K562 (cell line): ENCODE measurements around the gene MINDY4. TPM values are rescaled to one million over a fixed set of nuclear protein-coding genes. Genes with fewer than 3 reads are reported as not detected.

Experiments used
- ATAC-seq: fragments of 200-7000 bp; cut with Tn5 transposase; 3 replicates; pipeline ENCODE4 v1.9.1; 2020; ENCODE audit warnings: moderate library complexity
- BruUV-seq: library from RNA; stranded (reverse); fragments of 400-500 nt; replicated peaks from 2 replicates; lab custom pipeline; 2021; lab: Mats Ljungman, UMichigan
- CTCF ChIA-PET: fragments of 300-600 bp; formaldehyde crosslinking; extraction: SDS; loops from one replicate; lab custom pipeline; 2021; ENCODE audit warnings: low intra/inter-chr PET ratio; lab: Yijun Ruan, JAX
- POLR2A ChIA-PET: fragments of 300-600, 350-650 bp; sonication (Branson Sonifier 250); formaldehyde crosslinking; extraction: SDS; loops from one replicate; lab custom pipeline; 2021; ENCODE audit warnings: antibody characterized with exemption, inconsistent platforms; lab: Yijun Ruan, JAX
- DNase-seq, 4 experiments: peaks; one replicate each; pipeline versions ENCODE4 v3.0.0 to v3.0.0-alpha.2; 2011 to 2018; ENCODE audit warnings: low spot score in 3 of 4, mixed read lengths in 3 of 4; ENCODE audit errors: extremely low read depth in 1 of 4
- FAIRE-seq: peaks from 2 replicates; lab custom pipeline; 2011; peaks lifted over from hg19 to GRCh38; lab: Jason Lieb, UNC
- H2AFZ ChIP-seq: 2 replicates; pipeline ENCODE4 v1.6.0; 2011; ENCODE audit warnings: low read depth, low read length, control low read depth, inconsistent platforms
- H3K27ac ChIP-seq: fragments of 200-600 bp; 3 replicates; pipeline ENCODE4 v1.8.0; 2011; ENCODE audit warnings: low read depth, mild to moderate bottlenecking, control low read depth, inconsistent platforms, low read length, moderate library complexity, mixed read lengths; ENCODE audit errors: extremely low read depth
- H3K27me3 ChIP-seq, 2 experiments: fragments of 300-600 bp in 1 of 2; 2 replicates in 1 of 2; 3 replicates in 1 of 2; pipeline versions ENCODE4 v1.6.0 to v1.8.0; 2011; ENCODE audit warnings: inconsistent platforms in 2 of 2, low read length in 2 of 2, mild to moderate bottlenecking in 1 of 2, mixed read lengths in 1 of 2, moderate library complexity in 1 of 2; ENCODE audit not compliant: control insufficient read depth in 2 of 2, insufficient read depth in 2 of 2
- H3K36me3 ChIP-seq: fragments of 300-600 bp; 3 replicates; pipeline ENCODE4 v1.8.0; 2011; ENCODE audit warnings: mild to moderate bottlenecking, low read length, inconsistent platforms; ENCODE audit not compliant: control insufficient read depth, insufficient read depth
- H3K4me1 ChIP-seq, 2 experiments: fragments of 200-600 bp in 1 of 2; replicated peaks in 1 of 2; 2 replicates in 1 of 2; 3 replicates in 1 of 2; pipeline versions ENCODE4 v1.5.1 to v1.8.0; 2011; ENCODE audit warnings: inconsistent platforms in 2 of 2, low read length in 2 of 2, mild to moderate bottlenecking in 1 of 2, mixed read lengths in 1 of 2, moderate library complexity in 1 of 2; ENCODE audit not compliant: control insufficient read depth in 2 of 2, insufficient read depth in 2 of 2
- H3K4me2 ChIP-seq: 2 replicates; pipeline ENCODE4 v1.6.1; 2011; ENCODE audit warnings: low read length, control low read depth, inconsistent platforms, mixed read lengths; ENCODE audit not compliant: insufficient read depth
- H3K4me3 ChIP-seq: fragments of 200-600 bp; sonication (generic), shearing (Covaris generic); 2 replicates; pipeline ENCODE4 v1.5.1; 2016; ENCODE audit warnings: control low read depth, inconsistent platforms
- H3K79me2 ChIP-seq: fragments of 200-600 bp; 3 replicates; pipeline ENCODE4 v1.8.0; 2011; ENCODE audit warnings: low read length, inconsistent platforms; ENCODE audit not compliant: control insufficient read depth, insufficient read depth
- H3K9ac ChIP-seq, 2 experiments: 2 replicates each; pipeline versions ENCODE4 v1.6.0 to v1.6.1; 2011; ENCODE audit warnings: low read depth in 2 of 2, low read length in 2 of 2, control low read depth in 1 of 2, inconsistent platforms in 1 of 2, mild to moderate bottlenecking in 1 of 2, mixed read lengths in 1 of 2; ENCODE audit not compliant: insufficient read depth in 1 of 2
- H3K9me1 ChIP-seq: one replicate; pipeline ENCODE4 v1.6.0; 2011; ENCODE audit warnings: inconsistent platforms, mild to moderate bottlenecking, low read length, moderate library complexity; ENCODE audit not compliant: control insufficient read depth, insufficient read depth
- H3K9me3 ChIP-seq: replicated peaks from 2 replicates; pipeline ENCODE4 v1.5.1; 2011; ENCODE audit warnings: low read depth, low read length, inconsistent platforms; ENCODE audit not compliant: control insufficient read depth, insufficient read depth
- H4K20me1 ChIP-seq: replicated peaks from 2 replicates; pipeline ENCODE4 v1.6.1; 2011; ENCODE audit warnings: low read length, inconsistent platforms, mixed read lengths; ENCODE audit not compliant: control insufficient read depth, insufficient read depth
- ESRRB ChIP-seq: fragments of 250-450 bp; sonication (Bioruptor Pico); IDR thresholded peaks from 2 replicates; pipeline ENCODE4 v1.5.0; 2020; ENCODE audit warnings: mild to moderate bottlenecking, moderate library complexity, borderline replicate concordance
- HDAC8 ChIP-seq: fragments of 450-650 bp; IDR thresholded peaks from 2 replicates; pipeline ENCODE4 v1.6.1; 2016; ENCODE audit warnings: mild to moderate bottlenecking, missing genetic modification characterization, moderate library complexity, missing compliant biosample characterization
- JUND ChIP-seq, 2 experiments: IDR thresholded peaks; 2 replicates in 1 of 2; 3 replicates in 1 of 2; pipeline ENCODE4 v1.6.1; 2011; ENCODE audit warnings: borderline replicate concordance in 2 of 2, low read depth in 2 of 2, low read length in 2 of 2, improper control_type of control experiment in 1 of 2, missing biosample characterization in 1 of 2, missing genetic modification characterization in 1 of 2, missing genetic modification reagents in 1 of 2
- SMARCB1 ChIP-seq: IDR thresholded peaks from 2 replicates; pipeline ENCODE4 v1.6.1; 2011; ENCODE audit warnings: improper control_type of control experiment, low read depth; ENCODE audit not compliant: insufficient read length
- WGBS: fragments of 100-300 bp; shearing (Covaris generic); methylation state at CpG from one replicate; pipeline ENCODE4 v1.1.6; 2016; ENCODE audit warnings: low coverage, mixed read lengths; ENCODE audit not compliant: insufficient coverage; ENCODE audit errors: missing lambda C conversion rate; 5-methylcytosine and 5-hydroxymethylcytosine counted together
- in situ Hi-C: fragments of 300-500 bp; cut with MboI; formaldehyde crosslinking; loops from 4 replicates; pipeline ENCODE4 v1.15.0; 2018; ENCODE audit warnings: inconsistent platforms, mixed read lengths
- intact Hi-C: fragments of 100-400 bp; cut with micrococcal nuclease; formaldehyde crosslinking; loops from 2 replicates; pipeline ENCODE4 v1.14.2; 2022
- polyA plus RNA-seq, 8 experiments: library from polyadenylated mRNA; depleted of rRNA in 4 of 8; stranded (reverse) in 5 of 8; unstranded in 3 of 8; fragments of >200 nt; fragmentation: Nextera tagmentation in 2 of 8; fragmentation: Illumina TruSeq in 1 of 8; extraction: Ambion mirVana in 2 of 8; extraction: Trizol in 1 of 8; gene quantifications; 2 replicates each; pipeline versions ENCODE4 v1.2.1 to v1.2.3, GENCODE V29; 2011 to 2014; ENCODE audit warnings: inconsistent platforms in 1 of 8, missing spikeins in 1 of 8
- total RNA-seq, 7 experiments: library from RNA; depleted of rRNA in 6 of 7; stranded (reverse); fragments of >200 nt in 6 of 7; fragmentation: Illumina TruSeq in 2 of 7; extraction: Trizol in 2 of 7; gene quantifications; 2 replicates each; pipeline versions ENCODE4 v1.2.1 to v1.2.3, GENCODE V29; 2011 to 2021; ENCODE audit warnings: low replicate concordance in 1 of 7
- TF ChIP-seq, protein P1 (sequence below): fragments of 450-650 bp; formaldehyde crosslinking; IDR thresholded peaks from 2 replicates; pipeline ENCODE4 v1.4.0; 2022; ENCODE audit warnings: missing genetic modification characterization
- TF ChIP-seq, protein P2 (sequence below): IDR thresholded peaks from 2 replicates; pipeline ENCODE4 v1.6.1; 2016; ENCODE audit warnings: missing genetic modification characterization, missing compliant biosample characterization
- TF ChIP-seq, protein P3 (sequence below), 2 experiments: IDR thresholded peaks; 2 replicates each; pipeline ENCODE4 v1.6.1; 2011; ENCODE audit warnings: borderline replicate concordance in 1 of 2, control low read depth in 1 of 2, low read depth in 1 of 2, low read length in 1 of 2, mild to moderate bottlenecking in 1 of 2, mixed read lengths in 1 of 2, moderate library complexity in 1 of 2; ENCODE audit not compliant: insufficient read depth in 1 of 2, insufficient read length in 1 of 2, poor library complexity in 1 of 2, severe bottlenecking in 1 of 2; ENCODE audit errors: extremely low read depth in 1 of 2
- TF ChIP-seq, protein P4 (sequence below): conservative IDR thresholded peaks from 2 replicates; pipeline ENCODE4 v1.6.1; 2011; ENCODE audit warnings: low read depth, mild to moderate bottlenecking, low read length; ENCODE audit not compliant: control insufficient read depth

Gene MINDY4
- total and polyA plus RNA-seq, 9 of the 15 experiments (the other 6 are each of a cell fraction or from before 2014, with no cell fraction given) = 2.1 to 16.7 (median 11.0) TPM

DNA sequence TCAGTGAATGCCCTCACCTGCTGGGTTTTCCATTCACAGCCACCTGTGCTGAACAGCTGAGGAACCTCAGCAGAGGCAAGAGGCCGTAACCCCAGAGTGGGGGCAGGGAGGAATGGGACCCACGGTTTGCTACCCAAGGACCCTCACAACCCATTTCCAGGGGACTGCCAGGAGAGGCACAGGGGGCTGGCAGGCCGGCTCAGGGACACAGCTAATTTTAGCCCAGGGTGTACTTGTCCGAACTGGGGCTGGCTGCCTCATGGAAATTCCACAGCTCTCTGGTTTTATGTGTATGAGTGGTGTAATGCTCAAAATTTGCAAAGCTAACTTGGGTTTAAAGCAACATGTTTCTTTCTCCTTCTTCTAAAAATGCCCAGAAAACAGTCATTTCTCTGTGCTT, 42.2 kb downstream of the MINDY4 start:
- 72% methylated on average over 2 of the region's 4 CpGs for WGBS
- H3K27ac ChIP-seq = no peak overlapping the region
- CTCF ChIA-PET = no interaction called here

More for the DNA sequence above, 42.2 kb downstream of the MINDY4 start:
- Histone ChIP-seq H3K27me3 (no peaks in the 10 kb centered on the region), H3K9ac (no peak overlapping the region), H3K9me3 (no peaks in the 10 kb centered on the region), H2AFZ (no peak overlapping the region), H3K4me1 (no peaks in the 10 kb centered on the region), H4K20me1 (peaks cover 4% of the 10 kb centered on the region; the same call in 1 of the 2 replicates), H3K36me3 (no peaks in the 10 kb centered on the region; the same call in 2 of the 3 replicates), H3K79me2 (no peaks in the 10 kb centered on the region), H3K4me3 (no peak overlapping the region), H3K9me1 (no peaks in the 10 kb centered on the region), H3K4me2 (no peak overlapping the region)
- in situ Hi-C loops = no loop called here
- no peak for ATAC-seq
- FAIRE-seq = no peak
- TF ChIP-seq, protein P1, sequence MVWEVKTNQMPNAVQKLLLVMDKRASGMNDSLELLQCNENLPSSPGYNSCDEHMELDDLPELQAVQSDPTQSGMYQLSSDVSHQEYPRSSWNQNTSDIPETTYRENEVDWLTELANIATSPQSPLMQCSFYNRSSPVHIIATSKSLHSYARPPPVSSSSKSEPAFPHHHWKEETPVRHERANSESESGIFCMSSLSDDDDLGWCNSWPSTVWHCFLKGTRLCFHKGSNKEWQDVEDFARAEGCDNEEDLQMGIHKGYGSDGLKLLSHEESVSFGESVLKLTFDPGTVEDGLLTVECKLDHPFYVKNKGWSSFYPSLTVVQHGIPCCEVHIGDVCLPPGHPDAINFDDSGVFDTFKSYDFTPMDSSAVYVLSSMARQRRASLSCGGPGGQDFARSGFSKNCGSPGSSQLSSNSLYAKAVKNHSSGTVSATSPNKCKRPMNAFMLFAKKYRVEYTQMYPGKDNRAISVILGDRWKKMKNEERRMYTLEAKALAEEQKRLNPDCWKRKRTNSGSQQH = no peak
- TF ChIP-seq, protein P2, sequence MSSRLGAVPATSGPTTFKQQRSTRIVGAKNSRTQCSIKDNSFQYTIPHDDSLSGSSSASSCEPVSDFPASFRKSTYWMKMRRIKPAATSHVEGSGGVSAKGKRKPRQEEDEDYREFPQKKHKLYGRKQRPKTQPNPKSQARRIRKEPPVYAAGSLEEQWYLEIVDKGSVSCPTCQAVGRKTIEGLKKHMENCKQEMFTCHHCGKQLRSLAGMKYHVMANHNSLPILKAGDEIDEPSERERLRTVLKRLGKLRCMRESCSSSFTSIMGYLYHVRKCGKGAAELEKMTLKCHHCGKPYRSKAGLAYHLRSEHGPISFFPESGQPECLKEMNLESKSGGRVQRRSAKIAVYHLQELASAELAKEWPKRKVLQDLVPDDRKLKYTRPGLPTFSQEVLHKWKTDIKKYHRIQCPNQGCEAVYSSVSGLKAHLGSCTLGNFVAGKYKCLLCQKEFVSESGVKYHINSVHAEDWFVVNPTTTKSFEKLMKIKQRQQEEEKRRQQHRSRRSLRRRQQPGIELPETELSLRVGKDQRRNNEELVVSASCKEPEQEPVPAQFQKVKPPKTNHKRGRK = no peak
- no peak for TF ChIP-seq ESRRB (CRISPR knock-in tag)
- TF ChIP-seq JUND (IDR thresholded peaks at IDR 0.05; ENCODE audit: borderline replicate concordance, low read depth, low read length) = no peak
- TF ChIP-seq JUND (tag; IDR thresholded peaks at IDR 0.05; ENCODE audit: borderline replicate concordance, low read depth, low read length) = no peak
- TF ChIP-seq, protein P3, sequence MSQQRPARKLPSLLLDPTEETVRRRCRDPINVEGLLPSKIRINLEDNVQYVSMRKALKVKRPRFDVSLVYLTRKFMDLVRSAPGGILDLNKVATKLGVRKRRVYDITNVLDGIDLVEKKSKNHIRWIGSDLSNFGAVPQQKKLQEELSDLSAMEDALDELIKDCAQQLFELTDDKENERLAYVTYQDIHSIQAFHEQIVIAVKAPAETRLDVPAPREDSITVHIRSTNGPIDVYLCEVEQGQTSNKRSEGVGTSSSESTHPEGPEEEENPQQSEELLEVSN (IDR thresholded peaks at IDR 0.05; ENCODE audit: borderline replicate concordance in 1 of 2, extremely low read depth in 1 of 2, insufficient read depth in 1 of 2, insufficient read length in 1 of 2, low read depth in 1 of 2, low read length in 1 of 2, poor library complexity in 1 of 2, severe bottlenecking in 1 of 2) = no peak
- TF ChIP-seq HDAC8 (tag) = no peak
- TF ChIP-seq, protein P4, sequence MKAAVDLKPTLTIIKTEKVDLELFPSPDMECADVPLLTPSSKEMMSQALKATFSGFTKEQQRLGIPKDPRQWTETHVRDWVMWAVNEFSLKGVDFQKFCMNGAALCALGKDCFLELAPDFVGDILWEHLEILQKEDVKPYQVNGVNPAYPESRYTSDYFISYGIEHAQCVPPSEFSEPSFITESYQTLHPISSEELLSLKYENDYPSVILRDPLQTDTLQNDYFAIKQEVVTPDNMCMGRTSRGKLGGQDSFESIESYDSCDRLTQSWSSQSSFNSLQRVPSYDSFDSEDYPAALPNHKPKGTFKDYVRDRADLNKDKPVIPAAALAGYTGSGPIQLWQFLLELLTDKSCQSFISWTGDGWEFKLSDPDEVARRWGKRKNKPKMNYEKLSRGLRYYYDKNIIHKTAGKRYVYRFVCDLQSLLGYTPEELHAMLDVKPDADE = no peak
- no peak for TF ChIP-seq SMARCB1
- DNase-seq = no peak
- BruUV-seq = no TSS peak
- intact Hi-C loops = no loop called here
- POLR2A ChIA-PET = no interaction called here
